AML-193 (cell line): ENCODE data around the gene LYPD3.

Experiments
- DNase-seq, 2 experiments: peaks; one replicate each; lab custom pipeline; 2025; lab: John Stamatoyannopoulos, UW

Gene LYPD3

GRCh38 chr19:43430976-43431375 lies 34.4 kb downstream of the LYPD3 start:
- no peak for DNase-seq

GRCh38 chr19:43430142-43430710 lies 35.2 kb downstream of the LYPD3 start:
- DNase-seq, result no peak

GRCh38 chr19:43429395-43429794 lies 36.0 kb downstream of the LYPD3 start:
- DNase-seq, result no peak

- DNase-seq, result peak; percentile 17 to 28
These were observed 39.6 kb downstream of the LYPD3 start for GRCh38 chr19:43425567-43426392.

DNA sequence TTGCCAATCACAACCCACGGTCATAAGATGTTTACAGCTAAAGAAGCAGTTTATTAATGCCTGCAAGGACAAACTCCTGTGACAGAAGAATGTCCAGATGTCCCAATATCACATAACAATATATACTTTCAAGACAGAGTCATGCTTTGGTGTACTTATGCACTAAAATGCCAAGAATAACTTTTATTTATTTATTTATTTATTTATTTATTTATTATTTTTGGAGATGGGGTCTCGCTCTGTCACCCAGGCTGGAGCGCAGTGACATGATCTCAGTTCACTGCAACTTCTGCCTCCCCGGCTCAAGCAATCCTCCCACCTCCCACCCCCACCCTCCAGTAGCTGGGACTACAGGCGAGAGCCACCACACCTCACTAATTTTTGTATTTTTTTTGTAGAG lies 41.6 kb downstream of the LYPD3 start:
- DNase-seq, result no peak

DNA sequence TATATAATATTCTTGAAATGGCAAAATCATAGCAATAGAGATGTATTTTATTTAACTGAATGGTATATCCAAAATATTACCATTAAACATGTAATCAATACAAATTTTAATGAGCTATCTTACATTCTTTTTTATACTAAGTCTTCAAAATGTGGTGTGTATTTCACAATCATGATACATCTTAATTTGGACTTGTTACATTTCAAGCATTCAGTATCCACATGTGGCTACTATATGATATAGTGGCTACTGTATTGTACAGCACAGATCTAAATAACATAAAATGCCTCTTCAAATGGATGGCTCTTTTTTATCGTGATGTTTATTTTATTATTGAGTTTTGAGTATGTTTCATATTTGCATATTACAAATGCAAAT lies 42.7 kb downstream of the LYPD3 start:
- DNase-seq, result no peak

GRCh38 chr19:43422000-43422688 lies 43.3 kb downstream of the LYPD3 start:
- no peak for DNase-seq

- no peak for DNase-seq
These were observed 44.5 kb downstream of the LYPD3 start for GRCh38 chr19:43420954-43421353.

DNA sequence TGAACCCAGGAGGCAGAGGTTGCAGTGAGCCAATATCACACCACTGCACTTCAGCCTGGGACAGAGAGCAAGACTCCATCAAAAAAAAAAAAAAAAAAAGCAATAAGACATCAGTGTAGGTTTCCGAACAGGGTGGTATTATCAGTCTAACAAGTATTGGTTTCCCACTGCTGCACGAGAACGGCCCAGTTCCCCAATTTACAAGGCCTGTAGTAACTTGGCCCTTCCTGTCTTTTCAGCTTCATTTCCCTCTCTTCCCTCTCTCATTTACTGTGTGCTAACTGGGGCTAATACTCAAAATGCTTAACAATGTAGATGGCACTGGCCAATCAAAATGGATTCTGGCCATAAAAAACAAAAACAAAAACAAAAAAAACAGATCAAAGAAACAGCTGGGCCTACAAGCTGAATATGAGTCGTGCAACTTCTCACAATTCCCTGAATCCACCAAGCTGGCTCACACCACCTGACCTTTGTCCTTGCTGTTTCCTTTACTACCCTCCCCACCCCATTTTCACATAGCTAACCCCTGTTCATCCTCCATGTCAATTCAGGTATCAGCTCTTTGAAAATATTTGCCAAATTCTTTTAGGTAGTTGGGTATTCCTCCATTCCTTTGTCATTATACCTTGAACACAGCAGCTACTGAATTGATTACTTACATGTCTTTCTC lies 48.3 kb downstream of the LYPD3 start:
- no peak for DNase-seq

DNA sequence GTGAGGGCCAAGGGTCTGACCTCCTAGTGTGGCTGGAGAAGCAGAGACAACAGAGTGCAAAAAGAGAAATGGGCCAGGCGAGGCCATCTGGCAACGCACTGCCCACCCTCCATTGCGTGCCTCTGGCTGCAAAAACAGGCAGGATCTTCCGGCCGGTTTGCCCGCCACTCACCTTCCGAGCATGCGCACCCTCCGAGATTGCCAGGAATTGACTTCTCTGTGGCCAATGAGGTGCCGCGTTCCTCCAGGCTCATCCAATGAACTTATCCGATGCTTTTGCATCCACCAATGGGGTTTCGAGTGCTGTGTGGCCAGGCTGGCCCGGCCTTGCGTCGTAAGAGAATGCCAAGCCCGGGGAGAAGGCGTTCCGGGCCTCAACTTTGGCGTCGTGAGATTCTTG lies 50.9 kb downstream of the LYPD3 start, which contains the start of gene TEX101:
Gene TEX101, plus strand, starts transcription at position 337 of the 400 bp plus-strand sequence. CDS start 1,030 bp downstream, outside the sequence.
- no peak for DNase-seq

GRCh38 chr19:43412441-43412840 lies 53.0 kb downstream of the LYPD3 start:
- no peak for DNase-seq
